Fibroblast of skin of right biceps (primary cell): ENCODE measurements around the gene POPDC2.
A peak's percentile ranks its signal among the peaks of the same experiment; 100 is the strongest.

ENCODE experiments used
- DNase-seq: peaks from one replicate; pipeline ENCODE4 v3.0.0-alpha.2; 2013

POPDC2 gene

DNA sequence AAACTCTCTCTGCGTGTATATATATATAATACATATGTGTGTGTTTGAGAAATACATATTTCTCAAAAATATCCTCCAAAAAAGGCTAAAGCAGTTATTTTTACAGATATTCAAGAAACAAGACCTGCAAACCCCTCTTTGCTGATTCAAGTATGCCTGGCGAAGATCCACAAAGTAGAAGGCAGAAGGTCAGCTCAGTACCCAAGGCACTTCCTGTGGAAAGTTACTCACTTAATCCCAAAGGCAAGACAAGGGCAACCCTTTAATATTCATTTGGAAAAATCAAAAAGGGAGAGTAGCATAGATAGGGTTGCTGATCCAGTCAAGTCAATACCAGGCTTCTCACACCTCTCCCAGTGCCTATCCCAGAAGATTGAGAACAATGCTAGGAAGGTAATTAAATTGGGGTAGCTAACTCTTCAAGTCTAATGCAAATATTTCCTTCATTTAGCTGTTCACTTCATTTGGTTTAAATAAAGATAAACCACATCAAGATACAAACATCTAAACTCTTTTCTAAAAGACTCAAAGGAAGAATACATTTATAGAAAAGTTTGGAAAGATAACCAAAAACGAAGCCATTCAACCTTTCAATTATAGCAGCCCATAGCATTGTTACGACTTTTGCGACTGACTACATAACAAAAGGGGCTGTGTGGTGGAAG lies 9.6 kb upstream of the POPDC2 start:
- DNase-seq, result no peak

DNA sequence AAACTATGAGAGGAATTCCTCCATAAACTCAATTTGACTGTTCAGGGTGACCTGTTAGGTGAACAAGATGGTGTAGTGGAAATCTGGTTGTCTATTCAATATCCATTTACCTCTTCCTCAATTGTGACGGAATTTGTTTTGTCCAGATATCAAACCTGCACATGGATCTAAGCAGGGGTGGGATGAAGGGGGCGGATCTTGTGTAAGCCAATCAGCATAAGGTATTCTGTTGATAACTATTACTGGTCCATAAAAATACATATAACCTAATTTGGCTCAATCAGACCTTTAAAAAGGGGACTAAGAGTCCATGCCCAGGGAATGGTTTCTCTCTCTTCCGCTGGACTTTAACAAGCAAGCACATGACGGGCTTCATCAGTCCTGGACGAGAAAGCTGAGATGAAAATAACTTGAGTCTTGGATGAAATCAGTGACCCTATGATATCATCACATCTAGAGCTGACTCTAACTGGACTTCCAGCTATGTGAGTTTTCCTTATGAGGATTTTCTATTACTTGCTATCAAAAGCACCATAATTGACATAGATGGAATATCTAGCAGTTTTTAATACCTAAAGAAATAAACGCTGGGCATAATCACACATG lies 5.7 kb upstream of the POPDC2 start:
- no peak for DNase-seq

- DNase-seq, result peak; percentile 55
Observed at GRCh38 chr3:119664850-119665379, 4.5 kb upstream of the POPDC2 start.

DNA sequence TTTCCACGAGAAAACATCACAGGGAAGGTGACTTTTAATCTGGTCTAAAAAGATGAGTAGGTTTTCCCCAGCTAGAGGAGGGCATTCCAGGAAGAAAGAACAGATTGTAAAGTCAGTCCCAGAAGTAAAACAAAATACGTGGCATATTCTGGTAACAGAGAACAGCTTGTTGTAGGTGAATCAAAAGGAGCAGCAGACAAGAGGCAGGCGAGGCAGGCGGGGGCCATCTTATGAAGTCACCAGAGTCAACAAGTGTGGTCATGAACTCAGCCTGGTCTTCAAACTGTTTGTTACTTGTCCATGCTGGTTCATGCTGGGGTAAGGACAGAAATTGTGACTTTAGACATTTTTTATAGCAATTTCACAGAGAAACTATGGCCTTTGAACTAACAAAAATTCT lies 4.0 kb upstream of the POPDC2 start:
- no peak for DNase-seq

- peak; percentile 70 for DNase-seq
Observed at GRCh38 chr3:119663885-119664284, 3.5 kb upstream of the POPDC2 start.

DNA sequence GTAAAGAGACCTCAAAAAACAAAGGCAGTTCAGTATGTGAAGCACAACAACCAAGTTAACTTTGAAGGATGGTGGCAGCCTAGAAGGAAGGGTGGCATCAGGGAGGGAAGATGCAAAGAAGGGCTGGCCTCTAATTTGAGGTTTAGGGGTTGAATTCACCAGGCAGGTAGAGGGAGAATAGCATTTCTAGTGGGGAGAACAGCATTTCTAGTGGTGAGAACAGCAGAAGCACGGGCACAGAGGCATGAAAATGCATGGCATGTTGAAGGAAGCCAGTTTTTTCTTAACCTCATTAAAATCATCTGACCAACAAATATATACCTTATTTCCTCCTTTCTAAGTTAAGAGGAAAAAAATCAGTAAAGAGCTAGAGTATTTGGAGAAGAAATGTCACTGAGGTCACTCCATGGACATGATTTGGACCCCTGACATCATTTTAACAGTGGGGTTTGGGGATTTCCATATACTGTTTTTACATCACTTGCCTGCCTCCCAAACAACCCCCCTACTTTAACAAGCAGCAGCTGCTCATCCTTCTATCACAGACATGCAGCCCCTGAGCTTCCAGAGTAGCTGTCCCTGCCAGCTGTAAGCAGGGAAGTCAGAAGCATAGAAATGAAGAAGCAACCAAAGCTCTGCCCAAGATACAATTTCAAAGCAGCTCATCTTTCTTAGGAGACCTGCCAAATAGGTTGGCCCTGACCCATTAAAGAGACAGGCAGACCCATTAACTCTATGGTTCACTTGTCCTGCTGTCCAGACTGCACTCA lies 2.4 kb upstream of the POPDC2 start:
- peak; percentile 60 for DNase-seq

GRCh38 chr3:119659606-119660291 lies 640 bp downstream of the POPDC2 start:
- DNase-seq, result no peak

- no peak for DNase-seq
Observed at GRCh38 chr3:119658994-119659393, 1.4 kb downstream of the POPDC2 start.

DNA sequence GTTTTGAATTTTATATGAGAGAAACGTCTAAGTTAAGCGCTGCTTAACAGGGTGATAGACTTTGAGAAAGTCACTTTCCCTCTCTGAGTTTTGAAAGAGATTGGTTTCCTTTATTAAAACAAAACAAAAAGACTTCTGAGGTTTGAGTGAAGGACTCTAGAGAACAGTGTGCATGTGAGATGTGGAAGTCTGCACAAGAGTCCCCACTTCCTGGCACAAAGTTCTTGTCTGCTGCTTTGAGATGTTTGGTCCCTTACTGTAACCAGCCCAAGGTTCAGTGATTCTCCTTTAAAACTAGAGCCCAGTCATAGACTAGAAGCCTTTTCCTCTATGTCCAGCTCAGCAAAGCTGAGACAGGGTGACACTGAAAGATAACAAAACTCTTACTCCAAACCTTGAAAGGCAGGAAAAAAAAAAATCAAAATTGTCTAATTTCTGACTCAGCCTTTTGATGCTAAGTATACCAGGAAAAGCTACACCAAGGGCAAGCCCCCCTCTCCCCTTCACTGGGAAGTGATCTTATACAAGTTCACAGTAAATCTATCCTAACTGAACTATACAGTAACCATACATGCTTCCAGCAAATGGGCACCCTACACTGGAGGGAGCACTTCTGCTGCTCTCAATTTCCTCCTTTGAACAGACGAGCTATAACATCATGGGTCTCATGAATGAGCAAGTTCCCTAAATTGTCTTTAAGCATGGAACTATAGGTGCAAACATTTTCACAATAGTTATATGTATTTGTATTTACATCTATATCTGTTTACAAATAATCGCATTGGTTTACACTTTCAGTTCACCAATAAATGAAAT lies 2.3 kb downstream of the POPDC2 start:
- DNase-seq, result no peak

DNA sequence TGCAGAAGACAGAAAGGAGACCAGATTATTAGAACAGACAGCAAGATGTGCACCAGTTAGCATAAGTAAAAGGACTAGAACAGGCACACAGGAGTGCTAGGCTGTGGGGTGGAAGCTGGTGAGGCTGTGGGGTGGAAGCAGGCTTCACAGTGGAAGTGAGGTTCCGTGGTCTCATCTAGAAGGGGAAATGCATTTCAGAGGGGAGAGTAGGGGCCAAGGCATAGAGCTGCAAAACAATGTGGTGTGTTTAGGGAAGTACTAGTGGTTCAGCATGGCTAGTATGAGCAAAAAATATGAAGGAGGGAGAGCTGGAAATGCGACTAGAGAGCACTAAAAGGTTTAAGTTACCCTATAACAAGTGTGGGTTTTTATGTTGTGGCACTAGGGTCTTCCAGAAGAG lies 6.5 kb downstream of the POPDC2 start:
- DNase-seq, result no peak

GRCh38 chr3:119652306-119653033 lies 7.9 kb downstream of the POPDC2 start:
- no peak for DNase-seq

- no peak for DNase-seq
Observed at GRCh38 chr3:119649761-119650160, 10.6 kb downstream of the POPDC2 start.

GRCh38 chr3:119647843-119648575 lies 12.4 kb downstream of the POPDC2 start:
- DNase-seq, result peak; percentile 45

DNA sequence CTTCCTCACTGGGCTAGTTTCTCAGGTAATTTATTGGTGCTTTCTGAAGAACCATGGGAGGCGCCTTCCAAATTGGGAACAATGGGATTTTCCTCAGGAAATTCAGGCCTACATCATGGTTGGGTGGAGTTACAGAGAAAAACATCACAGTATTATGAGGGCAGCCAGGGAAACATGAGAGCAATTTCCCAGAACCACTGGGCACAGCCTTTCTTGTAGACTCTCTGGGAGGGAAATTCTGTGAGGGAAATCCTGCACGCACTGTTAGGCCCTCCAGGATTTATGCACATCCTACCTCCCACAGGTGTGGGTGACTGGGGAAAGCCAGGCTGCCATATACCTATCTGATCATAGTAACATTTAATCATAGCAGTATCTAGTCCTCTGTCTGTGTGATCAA lies 13.2 kb downstream of the POPDC2 start:
- no peak for DNase-seq

DNA sequence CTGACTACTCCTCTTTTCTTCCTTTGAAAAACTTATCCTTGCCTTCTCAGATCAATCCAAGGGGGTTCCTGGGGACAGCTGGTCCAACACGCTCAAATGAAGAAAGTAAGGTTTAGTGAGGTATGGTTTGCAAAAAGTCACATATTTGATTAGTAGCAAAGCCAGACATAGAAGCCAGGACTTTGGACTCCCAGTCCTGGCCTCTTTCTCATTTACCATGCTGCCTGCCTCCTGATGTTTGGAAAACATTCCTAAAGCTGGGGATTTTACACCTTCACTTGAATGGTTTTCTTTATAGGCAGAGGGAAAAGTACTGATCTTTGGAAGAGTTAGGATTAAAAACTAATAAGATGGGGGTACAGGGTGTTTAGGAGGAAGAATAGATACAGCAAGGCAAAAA lies 14.6 kb downstream of the POPDC2 start:
- no peak for DNase-seq

- no peak for DNase-seq
Observed at GRCh38 chr3:119644481-119644880, 15.9 kb downstream of the POPDC2 start.

- DNase-seq, result peak; percentile 88
Observed at GRCh38 chr3:119643528-119643927, 16.9 kb downstream of the POPDC2 start.

GRCh38 chr3:119642746-119643473 lies 17.5 kb downstream of the POPDC2 start:
- peak; percentile 53 for DNase-seq

DNA sequence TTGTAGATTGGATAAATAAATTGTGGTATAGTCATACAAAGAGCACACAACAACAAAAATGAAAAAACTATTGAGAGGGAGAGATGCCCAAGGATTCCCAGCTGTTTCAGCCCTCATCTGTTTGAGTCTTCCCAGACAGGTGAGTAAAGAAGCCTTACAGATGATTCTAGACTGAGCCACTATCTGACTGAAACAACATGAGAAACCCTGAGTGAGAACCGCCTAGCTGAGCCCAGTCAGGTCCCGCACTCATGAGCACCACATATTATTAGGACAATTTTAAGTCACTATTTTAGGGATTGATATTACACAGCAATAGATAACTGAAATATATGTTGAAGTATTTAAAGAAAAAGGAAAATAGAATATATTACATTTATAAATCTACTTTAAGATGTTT lies 19.0 kb downstream of the POPDC2 start:
- no peak for DNase-seq
